Mesenteric fat pad (tissue), 1 donor: ENCODE data around the gene LRRC43. TPM values are rescaled to one million over a fixed set of nuclear protein-coding genes. Genes with fewer than 3 reads are reported as not detected.

Source experiments
- DNase-seq: peaks from one replicate; pipeline ENCODE4 v3.0.0-alpha.2; 2020; ENCODE audit warnings: low spot score
- long read RNA-seq: library from polyadenylated mRNA; unstranded; transcript quantifications from one replicate; pipeline ENCODE4 v2.0.0, GENCODE V29; 2020
- total RNA-seq: library from RNA; stranded (reverse); fragmentation: NEBNext Ultra II Directional; extraction: Animal tissue kit (Norgen Biotek cat#: 25700); gene quantifications from one replicate; pipeline ENCODE4 v1.2.1, GENCODE V29; 2021
- donor health status: DM: yes; HTN: yes; CAD: no.

Gene LRRC43, protein sequence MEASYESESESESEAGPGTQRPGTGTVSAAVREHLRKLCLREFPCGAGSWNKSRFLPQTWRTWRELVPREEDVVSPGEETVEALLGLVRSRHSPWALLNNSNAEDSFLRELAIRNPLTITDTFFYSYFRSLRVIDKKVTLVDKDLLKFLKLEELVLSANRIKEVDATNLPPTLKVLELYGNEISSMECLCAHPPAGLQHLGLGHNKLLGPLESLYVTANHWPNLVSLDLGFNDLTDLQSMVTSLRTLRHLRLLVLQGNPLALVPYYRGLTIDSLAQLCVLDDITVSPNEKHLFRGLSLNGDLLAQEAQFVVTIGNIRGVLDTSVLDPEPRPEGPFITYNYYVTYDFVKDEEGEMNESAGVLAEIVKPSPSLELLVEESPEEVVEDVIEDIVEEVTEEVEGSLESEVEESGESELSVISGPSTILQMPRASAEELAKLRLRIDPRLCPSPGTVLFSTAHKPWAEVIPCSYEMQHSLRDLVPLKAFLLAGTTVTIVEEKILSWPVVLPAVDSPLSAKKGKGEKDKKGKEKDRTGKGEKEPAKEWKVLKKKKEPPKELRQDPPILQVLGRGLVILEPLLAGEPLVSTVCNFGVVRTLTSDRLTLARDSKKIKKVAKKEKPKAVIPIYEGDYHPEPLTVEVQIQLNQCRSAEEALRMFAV
- 1.1 TPM for total RNA-seq
- long read RNA-seq, partial matches to known transcripts: 1 of 3 reads
- long read RNA-seq, other reads (novel, unspliced or antisense): 2 of 3 reads

- no peak for DNase-seq
Measured at GRCh38 chr12:122182887-122183587, at the start of gene LRRC43. Gene LRRC43 (plus strand): TSS chr12:122183123. CDS start chr12:122183145, 22 bp downstream.

GRCh38 chr12:122133192-122133950, 49.6 kb upstream of the LRRC43 start:
- DNase-seq: no peak

DNA sequence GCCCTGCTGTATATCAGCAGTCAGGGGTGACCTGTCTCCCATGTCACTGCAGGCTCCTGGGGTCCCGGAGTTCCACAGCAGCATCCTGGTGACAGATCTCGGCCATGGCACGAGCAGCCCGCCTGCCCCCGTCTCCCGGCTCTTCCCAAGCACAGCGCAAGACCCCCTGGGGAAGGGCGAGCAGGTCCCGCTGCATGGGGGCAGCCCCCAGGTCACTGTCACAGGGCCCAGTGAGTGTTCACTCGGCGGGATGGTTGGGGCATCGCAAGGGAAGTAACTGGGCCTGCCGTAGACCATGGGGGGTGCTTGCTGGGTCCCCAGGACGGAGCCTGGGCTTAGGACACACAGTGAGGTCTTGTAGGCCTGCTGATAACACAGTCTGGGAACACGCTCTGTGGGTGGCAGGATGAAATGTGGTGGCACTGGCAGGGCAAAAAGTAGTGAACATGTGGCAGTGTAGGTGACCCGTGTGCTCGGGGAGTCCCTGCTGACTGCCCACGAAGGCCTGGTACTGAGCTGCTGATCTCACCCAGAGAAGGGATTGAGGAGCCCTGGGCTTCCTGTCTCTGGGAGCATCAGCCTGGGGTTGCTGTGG, 47.4 kb upstream of the LRRC43 start:
- no peak for DNase-seq

- no peak for DNase-seq
Measured at GRCh38 chr12:122137229-122137628, 45.7 kb upstream of the LRRC43 start.

DNA sequence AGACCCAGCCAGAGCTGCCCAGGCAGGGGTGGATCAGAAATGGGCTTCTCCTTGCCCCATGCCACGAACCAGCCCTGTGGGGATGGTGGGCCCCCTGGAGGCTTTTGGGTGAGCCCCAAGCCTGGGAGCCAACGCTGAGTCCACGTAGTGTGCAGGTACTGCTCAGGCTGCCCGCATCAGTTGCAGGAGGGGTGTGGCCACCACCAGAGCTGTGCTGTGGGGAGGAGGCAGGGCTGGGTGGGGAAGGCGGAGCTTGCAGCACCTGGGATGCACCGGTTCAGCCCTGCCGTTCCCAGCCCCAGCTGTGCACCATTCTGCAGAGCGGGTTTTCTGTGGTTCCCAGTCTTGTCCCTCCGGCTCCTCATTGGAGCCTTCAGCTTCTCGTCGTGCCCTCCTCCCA, 45.2 kb upstream of the LRRC43 start:
- DNase-seq: no peak

DNA sequence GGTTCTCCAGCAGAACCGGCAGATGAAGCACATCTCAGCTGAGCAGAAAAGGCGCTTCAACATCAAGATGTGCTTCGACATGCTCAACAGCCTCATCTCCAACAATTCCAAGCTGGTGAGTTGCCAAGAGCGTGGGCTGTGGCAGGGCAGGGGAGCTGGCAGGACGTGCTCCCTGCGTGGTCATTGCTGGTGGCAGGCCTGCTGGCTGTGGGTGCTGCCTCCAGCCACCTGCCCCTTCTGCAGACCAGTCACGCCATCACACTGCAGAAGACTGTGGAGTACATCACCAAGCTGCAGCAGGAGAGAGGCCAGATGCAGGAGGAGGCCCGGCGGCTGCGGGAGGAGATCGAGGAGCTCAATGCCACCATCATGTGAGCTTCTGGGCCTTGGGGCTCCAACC, 44.7 kb upstream of the LRRC43 start:
- no peak for DNase-seq

GRCh38 chr12:122138616-122139015, 44.3 kb upstream of the LRRC43 start:
- no peak for DNase-seq

DNA sequence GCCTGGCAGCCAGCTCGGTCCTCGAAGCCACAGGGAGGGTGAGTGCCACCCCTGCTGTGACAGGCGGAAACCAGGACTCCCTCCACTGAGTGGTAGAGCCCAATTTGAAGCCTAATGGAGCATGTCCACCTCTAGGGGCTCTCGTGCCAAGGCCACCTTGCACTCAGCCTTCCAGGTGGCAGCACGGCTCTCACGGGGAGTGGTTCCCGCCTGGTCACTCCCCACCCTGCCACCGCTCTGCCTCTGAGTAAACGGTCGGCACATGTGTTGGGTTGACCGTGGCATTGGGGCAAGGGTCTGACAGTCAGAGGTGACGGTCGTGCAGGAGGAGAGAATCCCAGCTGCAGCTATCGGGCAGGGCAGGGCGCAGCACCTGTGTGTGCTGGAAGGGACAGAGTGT, 43.7 kb upstream of the LRRC43 start:
- no peak for DNase-seq

DNA sequence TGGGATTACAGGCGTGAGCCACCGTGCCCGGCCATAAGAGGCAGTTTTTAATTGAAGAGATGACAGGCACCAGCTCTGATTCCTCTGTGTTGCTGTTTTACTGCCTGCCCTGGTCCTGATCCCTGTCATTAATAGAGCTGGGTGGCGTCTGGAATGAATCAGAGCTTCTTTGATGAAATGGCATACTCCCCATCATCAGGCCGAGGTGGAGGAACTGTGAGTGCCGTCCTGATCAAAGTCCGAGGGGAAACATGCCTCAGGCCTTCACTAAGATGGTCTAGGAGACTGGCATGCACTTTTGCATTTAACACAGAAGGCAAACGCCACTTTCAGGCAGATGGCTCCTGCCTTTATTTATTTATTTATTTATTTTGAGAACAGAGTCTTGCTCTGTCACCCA, 43.0 kb upstream of the LRRC43 start:
- no peak for DNase-seq

- DNase-seq: no peak
Measured at GRCh38 chr12:122140467-122141257, 42.3 kb upstream of the LRRC43 start.

- DNase-seq: no peak
Measured at GRCh38 chr12:122141911-122142725, 40.8 kb upstream of the LRRC43 start.

GRCh38 chr12:122142857-122143256, 40.1 kb upstream of the LRRC43 start:
- no peak for DNase-seq

DNA sequence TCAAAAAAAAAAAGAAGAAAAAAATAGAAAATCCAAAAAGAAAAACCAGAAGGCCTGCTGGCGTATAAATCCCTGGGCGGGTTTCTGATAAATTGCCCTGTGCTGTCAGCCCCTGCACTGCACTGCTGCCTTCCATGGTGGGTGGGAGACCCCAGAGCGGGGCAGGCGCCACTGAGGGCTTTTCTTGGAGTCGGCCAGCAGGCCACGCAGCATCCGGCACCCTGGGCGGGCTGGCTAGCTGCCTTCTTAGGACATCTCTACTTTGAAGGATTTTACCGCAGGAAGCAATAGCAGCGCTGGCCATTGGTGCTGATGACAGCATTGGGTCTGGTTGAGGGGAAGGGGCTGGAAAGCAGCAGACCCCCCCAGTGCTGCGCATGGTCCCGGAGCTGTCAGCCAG, 38.0 kb upstream of the LRRC43 start:
- DNase-seq: no peak

DNA sequence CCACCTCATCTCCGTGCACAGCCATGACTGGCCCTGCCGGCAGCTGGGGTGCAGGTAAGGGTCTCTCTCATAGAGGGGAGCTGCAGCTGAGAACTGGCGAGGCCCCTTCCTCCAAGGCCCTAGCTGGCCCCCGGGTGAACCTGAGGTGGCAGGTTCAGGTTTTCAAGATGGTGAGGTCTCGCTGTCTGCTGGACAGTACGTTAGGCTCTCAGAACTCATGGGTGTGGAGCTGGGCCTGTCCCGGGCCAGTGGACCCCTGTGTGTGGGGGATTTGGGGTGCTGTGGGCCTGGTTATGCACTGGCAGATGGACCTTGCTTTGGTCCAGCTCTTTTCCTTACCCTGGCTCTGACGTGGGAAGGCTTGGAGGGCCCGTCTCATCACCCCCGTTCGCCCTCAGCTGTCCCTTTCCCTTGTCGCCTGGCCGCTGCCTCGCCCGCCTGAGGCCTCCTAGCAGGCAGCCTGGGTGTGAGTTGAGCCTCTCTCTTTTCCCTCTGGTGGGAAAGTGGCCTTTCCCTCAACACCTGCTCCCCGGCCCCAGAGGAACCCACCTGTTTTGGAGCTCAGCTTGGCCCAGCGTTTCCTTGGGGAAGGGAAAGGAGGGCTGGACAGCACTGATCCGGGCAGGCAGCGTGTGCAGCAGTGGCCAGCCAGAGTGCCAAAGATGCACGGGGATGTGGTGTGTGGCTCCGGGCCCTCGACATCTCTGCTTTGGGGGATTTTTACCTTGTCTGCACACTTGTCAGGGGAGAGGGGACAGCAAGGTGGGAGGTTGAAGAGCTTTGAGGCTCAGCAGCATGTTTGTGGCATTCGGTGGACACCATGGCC, 37.2 kb upstream of the LRRC43 start:
- DNase-seq: no peak

DNA sequence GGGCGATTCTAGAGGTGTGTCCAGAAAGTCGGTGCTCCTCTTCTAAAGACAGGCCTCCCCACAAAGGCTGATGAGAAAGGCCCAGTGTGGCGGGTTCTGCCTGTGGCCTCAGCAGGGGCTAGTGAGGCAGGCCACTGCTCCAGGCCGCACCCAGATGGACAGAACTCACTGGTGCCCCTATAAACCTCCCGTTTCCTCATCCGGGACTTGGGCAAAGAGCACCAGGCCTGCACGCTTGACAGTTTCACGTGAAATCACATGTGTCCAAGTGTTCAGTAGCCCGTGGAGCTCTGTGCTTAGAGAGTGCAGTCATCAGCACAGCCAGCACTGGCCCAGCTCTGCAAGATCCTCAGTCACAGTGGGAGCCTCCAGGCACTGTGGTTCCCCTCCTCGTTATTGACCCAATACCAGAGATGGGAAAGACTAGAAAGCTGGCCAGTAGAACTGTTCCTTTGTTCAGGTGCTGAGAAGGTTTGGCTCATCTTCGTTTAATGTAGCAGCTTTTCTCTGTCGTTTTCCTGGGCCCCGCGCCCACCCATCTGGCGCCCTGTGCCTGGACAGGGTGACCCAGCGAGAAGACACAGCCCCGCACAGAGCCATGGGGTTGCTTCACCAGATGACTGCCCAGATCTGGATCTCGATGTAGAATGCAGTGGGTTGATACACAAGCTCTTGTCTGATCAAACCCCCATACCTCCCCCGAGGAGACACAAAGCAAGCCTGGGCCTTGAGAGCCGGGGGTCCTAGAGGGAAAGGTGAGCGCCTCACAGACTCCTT, 35.2 kb upstream of the LRRC43 start:
- no peak for DNase-seq

- no peak for DNase-seq
Measured at GRCh38 chr12:122148657-122149056, 34.3 kb upstream of the LRRC43 start.

DNA sequence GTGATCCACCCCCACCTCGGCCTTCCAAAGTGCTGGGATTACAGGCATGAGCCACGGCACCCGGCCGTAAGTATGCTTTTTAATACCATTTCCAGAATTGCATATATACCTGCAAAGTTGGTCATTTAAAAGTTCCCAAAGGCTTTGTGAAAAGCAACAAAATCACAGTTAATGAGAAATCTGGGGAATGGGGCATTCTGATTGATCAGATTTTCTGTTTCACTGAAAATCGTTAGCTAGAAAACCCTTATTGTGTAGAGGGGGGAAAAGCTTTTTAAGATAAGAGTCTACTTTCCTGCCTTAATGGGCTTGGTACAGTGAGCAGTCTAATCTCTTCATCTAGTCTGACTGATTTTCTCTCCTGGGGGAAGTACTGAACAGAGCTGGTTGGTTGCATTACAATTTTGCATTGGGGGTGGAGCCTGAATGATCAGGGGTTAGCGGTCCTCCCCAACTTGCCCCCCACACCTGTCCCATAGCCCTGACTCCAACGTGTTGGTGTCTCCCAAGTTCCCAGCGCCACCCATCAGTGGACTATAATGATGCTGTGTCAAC, 32.7 kb upstream of the LRRC43 start:
- no peak for DNase-seq
